ENCODE data around the gene PCOLCE2. TPM values are rescaled to one million over a fixed set of nuclear protein-coding genes. Genes with fewer than 3 reads are reported as not detected.
"Not testable (repeated sequence)": the region's sequence is repeated elsewhere in the genome, so short reads cannot be mapped to it uniquely, and the experiment has no call there.

PCOLCE2 gene
- total and polyA plus RNA-seq, 2 donors (not counting 3 experiments of a cell fraction or from before 2014, with no cell fraction given) = not detected

- Histone ChIP-seq H3K4me2 (ENCODE audit: insufficient read depth, low read length) (no peak overlapping the region), H4K20me1 (replicated peaks; ENCODE audit: control insufficient read depth, extremely low read depth, insufficient read depth, low read length) (no peaks in the 10 kb centered on the region), H3K27ac (ENCODE audit: insufficient read depth, low read depth, low read length) (no peak overlapping the region), H3K36me3 (ENCODE audit: control insufficient read depth in 2 of 2, extremely low read depth in 1 of 2, insufficient read depth in 2 of 2, low read length in 2 of 2) (no peaks in the 10 kb centered on the region), H3K4me1 (ENCODE audit: control insufficient read depth, extremely low read depth, insufficient read depth, low read length) (no peaks in the 10 kb centered on the region), H3K9me3 (replicated peaks; ENCODE audit: control insufficient read depth, insufficient read depth, low read length) (no peaks in the 10 kb centered on the region), H3K27me3 (ENCODE audit: control insufficient read depth in 2 of 2, insufficient read depth in 2 of 2, low read length in 2 of 2) (peaks cover 0 to 2% of the 10 kb centered on the region in 2 experiments), H2AFZ (ENCODE audit: low read depth, low read length) (no peak overlapping the region), H3K9ac (replicated peaks; ENCODE audit: extremely low read depth, insufficient read depth, low read length) (no peak overlapping the region), H3K79me2 (ENCODE audit: control insufficient read depth, insufficient read depth, low read length) (no peaks in the 10 kb centered on the region), H3K9me1 (replicated peaks; ENCODE audit: control insufficient read depth, extremely low read depth, insufficient read depth, low read length) (no peaks in the 10 kb centered on the region), H3K4me3 (replicated peaks in 1 of 3; ENCODE audit: insufficient read depth in 1 of 3, low read depth in 1 of 3, low read length in 3 of 3) (no peak overlapping the region)
- intact Hi-C loops (cut with micrococcal nuclease) = no loop called here
- dilution Hi-C loops (cut with MboI; ENCODE audit: extremely low pct_ligation_motif_present, low sequenced_read_pairs) = no loop called here
- FAIRE-seq = no peak
- TF ChIP-seq EZH2 (IDR thresholded peaks at IDR 0.05; ENCODE audit: borderline replicate concordance, low read depth, low read length, severe bottlenecking) (no peak), POLR2AphosphoS5 (IDR thresholded peaks at IDR 0.05; ENCODE audit: insufficient read depth, low read depth, low read length) (no peak), GATA2 (IDR thresholded peaks at IDR 0.05; ENCODE audit: insufficient read depth, insufficient read length, low read depth, low read length) (no peak), JUN (IDR thresholded peaks at IDR 0.05; ENCODE audit: borderline replicate concordance, insufficient read depth, insufficient read length, low read depth) (no peak), MYC (IDR thresholded peaks at IDR 0.05; ENCODE audit: low read depth, low read length) (no peak), POLR2A (IDR thresholded peaks at IDR 0.05; ENCODE audit: low read depth, low read length) (no peak), CTCF (IDR thresholded peaks at IDR 0.05; ENCODE audit: extremely low read depth in 1 of 2, insufficient read depth in 1 of 2, low read depth in 1 of 2, low read length in 2 of 2) (no peak), FOS (IDR thresholded peaks at IDR 0.05; ENCODE audit: borderline replicate concordance, insufficient read depth, low read length) (no peak)
- TF ChIP-seq, protein P1, sequence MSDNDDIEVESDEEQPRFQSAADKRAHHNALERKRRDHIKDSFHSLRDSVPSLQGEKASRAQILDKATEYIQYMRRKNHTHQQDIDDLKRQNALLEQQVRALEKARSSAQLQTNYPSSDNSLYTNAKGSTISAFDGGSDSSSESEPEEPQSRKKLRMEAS (IDR thresholded peaks at IDR 0.05; ENCODE audit: insufficient read depth, insufficient read length) = no peak
- ChIA-PET CTCF (interaction anchor here (1.7 kb wide), 1 partner anchor 46 kb away, joined by 5 read pairs; no protein-coding TSS in a partner anchor), POLR2A (no interaction called here)
- BruUV-seq (replicated peaks) = no TSS peak
- no peak for DNase-seq (ENCODE audit: low read depth, low spot score)
Observed at GRCh38 chr3:142875099-142875498, 13.8 kb downstream of the PCOLCE2 start.

DNA sequence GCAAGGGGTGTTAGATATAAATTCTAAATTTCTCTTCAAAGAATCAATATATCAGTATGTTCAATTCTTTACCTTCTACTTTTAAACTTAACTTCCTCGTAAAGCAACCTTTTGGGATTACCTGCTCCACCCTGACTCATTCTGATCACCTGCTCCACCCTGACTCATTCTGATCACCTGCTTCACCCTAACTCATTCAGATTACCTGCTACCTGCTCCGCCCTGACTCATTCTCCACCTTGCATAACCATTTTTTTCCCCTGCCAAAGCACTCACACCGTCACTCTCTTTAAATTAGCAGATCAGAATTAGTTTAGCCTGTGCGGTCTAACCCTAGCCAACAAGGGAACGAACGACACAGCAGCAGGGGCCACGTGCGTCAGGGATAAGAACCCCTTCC is 20.5 kb downstream of the PCOLCE2 start:
- H3K27ac ChIP-seq (ENCODE audit: insufficient read depth, low read depth, low read length); POLR2A ChIA-PET; H4K20me1 ChIP-seq (replicated peaks; ENCODE audit: control insufficient read depth, extremely low read depth, insufficient read depth, low read length); H3K79me2 ChIP-seq (ENCODE audit: control insufficient read depth, insufficient read depth, low read length); intact Hi-C loops (cut with micrococcal nuclease); H3K4me1 ChIP-seq (ENCODE audit: control insufficient read depth, extremely low read depth, insufficient read depth, low read length); FAIRE-seq; H3K4me3 ChIP-seq (replicated peaks in 1 of 3; ENCODE audit: insufficient read depth in 1 of 3, low read depth in 1 of 3, low read length in 3 of 3); H3K9me3 ChIP-seq (replicated peaks; ENCODE audit: control insufficient read depth, insufficient read depth, low read length); H3K36me3 ChIP-seq (ENCODE audit: control insufficient read depth in 2 of 2, extremely low read depth in 1 of 2, insufficient read depth in 2 of 2, low read length in 2 of 2); dilution Hi-C loops (cut with MboI; ENCODE audit: extremely low pct_ligation_motif_present, low sequenced_read_pairs); H3K9ac ChIP-seq (replicated peaks; ENCODE audit: extremely low read depth, insufficient read depth, low read length); DNase-seq (ENCODE audit: low read depth, low spot score); BruUV-seq (replicated peaks); H3K4me2 ChIP-seq (ENCODE audit: insufficient read depth, low read length); H2AFZ ChIP-seq (ENCODE audit: low read depth, low read length); CTCF ChIA-PET; H3K9me1 ChIP-seq (replicated peaks; ENCODE audit: control insufficient read depth, extremely low read depth, insufficient read depth, low read length): not testable (repeated sequence)
- H3K27me3 ChIP-seq (ENCODE audit: control insufficient read depth in 2 of 2, insufficient read depth in 2 of 2, low read length in 2 of 2) = peaks cover 10 to 16% of the 10 kb centered on the region in 2 experiments

Data from endothelial cell of umbilical vein (primary cell).